Erythroblast (primary cell): ENCODE data around the gene WDR44.

Experiments used
- GATA1 ChIP-seq: IDR thresholded peaks from 2 replicates; pipeline ENCODE4 v1.6.1; 2011; ENCODE audit warnings: low read depth, mild to moderate bottlenecking, control low read depth, low read length, moderate library complexity
- POLR2A ChIP-seq: IDR thresholded peaks from 2 replicates; pipeline ENCODE4 v1.6.1; 2011; ENCODE audit warnings: mild to moderate bottlenecking, low read length

DNA sequence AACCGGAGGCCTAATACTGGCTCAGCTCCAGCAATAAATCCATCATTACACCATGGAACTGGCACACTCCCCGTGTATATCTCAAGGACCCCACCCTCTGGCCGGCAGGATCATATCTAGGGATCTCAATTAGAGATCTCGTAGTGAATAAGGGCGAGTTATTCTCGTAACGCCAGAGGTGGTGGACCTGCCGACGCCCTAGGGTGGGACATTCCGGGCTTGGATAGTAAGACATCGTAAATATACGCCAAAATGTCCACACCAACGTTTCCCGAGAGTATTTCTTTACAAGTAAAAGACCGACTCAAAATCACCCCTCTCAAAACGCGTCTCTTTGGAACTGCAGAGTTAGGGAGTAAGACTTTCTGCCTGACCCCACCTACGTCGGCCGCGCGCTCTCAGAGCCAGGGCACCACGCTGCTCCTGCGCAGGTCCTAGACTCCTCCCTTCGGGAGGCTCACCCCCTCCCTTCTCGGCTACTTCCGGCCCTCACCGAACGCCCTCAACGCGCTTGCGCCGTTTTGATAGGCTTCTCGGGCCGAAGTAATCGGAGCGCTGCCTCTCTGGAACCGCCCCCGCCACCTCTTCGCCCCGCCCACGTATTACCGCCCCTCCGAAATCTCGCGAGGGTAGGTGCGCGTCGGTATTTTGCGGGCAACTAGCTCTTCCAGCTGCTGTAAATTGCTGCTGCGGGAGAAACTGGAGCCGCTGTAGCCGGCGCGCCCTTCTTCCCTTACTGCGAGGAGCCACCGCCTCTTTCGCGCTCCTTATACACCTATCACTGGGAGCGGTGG, at the start of gene WDR44:
- TF ChIP-seq POLR2A = peak; percentile 78
- TF ChIP-seq GATA1 = no peak
